ELF-1 (cell line): ENCODE measurements around the gene SLC22A23.
A peak's percentile ranks its signal among the peaks of the same experiment; 100 is the strongest.

Experiments
- DNase-seq: peaks from one replicate; pipeline ENCODE4 v3.0.0-alpha.2; 2016; ENCODE audit warnings: low read depth, low spot score

The SLC22A23 gene, protein sequence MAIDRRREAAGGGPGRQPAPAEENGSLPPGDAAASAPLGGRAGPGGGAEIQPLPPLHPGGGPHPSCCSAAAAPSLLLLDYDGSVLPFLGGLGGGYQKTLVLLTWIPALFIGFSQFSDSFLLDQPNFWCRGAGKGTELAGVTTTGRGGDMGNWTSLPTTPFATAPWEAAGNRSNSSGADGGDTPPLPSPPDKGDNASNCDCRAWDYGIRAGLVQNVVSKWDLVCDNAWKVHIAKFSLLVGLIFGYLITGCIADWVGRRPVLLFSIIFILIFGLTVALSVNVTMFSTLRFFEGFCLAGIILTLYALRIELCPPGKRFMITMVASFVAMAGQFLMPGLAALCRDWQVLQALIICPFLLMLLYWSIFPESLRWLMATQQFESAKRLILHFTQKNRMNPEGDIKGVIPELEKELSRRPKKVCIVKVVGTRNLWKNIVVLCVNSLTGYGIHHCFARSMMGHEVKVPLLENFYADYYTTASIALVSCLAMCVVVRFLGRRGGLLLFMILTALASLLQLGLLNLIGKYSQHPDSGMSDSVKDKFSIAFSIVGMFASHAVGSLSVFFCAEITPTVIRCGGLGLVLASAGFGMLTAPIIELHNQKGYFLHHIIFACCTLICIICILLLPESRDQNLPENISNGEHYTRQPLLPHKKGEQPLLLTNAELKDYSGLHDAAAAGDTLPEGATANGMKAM

DNA sequence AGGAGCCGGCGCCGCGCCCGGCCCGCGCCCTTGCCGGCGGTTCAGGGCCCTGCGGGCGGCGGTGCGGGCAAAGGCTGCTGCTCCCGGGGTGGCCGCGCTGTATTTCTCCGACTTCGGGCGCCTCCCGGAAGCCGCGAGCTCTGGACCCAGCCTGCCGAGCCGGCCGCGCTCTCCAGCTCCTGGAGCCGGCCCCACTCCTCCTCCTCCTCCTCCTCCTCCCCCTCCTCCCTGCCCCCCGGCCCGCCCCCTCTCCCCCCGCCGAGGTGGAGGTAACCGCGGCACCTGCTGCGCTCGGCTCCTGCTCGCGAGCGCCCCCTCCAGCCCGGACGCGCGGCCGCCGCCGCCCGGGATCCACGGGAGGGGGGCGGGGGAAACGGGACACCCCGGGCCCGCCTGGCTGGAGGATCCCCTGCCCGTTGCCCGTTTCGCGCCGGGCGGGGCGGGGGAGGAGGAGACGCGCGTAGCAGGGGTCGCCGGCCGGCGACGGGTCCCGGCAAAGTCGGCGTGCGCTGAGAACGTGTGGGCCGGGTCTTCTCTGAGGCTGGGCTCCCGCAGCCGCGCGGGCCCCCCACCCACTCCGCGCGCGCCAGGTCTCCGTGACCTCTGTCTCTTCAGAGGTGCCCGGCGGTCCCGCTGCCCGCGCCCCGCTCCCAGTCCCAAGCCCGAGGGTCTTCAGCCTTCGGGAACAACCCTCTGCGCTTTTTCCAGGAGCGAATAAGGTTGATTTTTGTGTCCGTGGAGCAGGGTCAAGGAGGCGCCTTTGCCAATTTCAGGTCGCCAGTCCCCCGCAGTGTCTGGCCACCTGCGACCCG lies at the start of gene SLC22A23:
TSS of gene SLC22A23 (minus strand) at position 153 of the 812 bp plus-strand sequence. CDS start 491 bp downstream, outside the sequence.
- peak; percentile 80 for DNase-seq

DNA sequence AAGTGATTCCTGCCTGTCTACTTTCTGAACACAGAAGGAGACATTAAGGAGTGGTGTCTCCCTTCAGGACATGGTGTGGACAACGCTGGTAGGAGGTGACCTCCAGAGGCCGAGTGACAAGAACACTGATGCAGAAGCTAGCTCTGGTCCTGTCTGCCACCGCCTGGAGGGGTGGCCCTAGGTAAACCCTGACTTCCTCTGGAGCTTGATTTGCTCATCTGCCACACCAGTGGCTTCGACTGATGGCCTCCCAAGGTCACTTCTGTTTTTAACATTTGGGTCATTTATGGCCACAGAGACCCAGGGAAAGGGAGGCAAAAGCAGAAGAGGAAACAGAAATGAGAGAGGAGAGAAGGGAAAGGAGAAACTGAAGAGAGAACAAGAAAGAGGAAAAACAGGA lies 49.4 kb upstream of the SLC22A23 start:
- DNase-seq, result no peak

DNA sequence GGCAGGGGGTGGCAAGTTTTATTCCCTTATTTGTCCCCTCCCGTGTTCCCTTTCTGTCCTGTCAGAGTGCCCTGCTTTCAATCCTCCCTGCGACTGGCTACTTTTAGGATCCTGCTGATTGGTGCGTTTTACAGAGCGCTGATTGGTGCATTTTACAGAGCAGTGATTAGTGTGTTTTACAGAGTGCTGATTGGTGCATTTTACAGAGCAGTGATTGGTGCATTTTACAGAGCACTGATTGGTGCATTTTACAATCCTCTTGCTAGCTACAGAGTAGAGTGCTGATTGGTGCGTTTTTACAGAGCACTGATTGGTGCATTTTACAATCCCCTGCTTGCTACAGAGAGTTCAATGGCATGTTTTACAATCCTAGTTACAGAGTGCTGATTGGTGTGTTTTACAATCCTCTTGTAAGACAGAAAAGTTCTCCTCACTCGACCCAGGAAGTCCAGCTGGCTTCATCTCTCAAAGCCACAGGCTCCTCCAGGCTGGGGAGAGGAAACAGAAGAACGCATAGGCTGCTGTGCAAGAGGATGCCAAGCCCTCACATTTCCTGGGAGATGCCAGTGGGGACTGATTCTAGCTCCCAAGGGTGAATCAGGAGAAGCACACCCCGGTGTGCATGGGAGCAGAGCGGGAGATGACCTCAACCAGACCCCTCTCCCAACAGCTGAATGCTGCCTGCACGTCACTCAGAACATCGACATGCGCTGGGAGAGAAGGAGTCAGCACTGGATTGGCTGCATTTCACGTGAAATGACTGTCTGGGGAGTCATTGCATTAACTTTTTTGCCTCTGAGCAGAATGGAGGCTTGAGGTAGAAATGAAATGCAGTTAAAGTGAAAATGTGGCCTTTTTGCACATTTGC lies 48.3 kb upstream of the SLC22A23 start:
- no peak for DNase-seq

DNA sequence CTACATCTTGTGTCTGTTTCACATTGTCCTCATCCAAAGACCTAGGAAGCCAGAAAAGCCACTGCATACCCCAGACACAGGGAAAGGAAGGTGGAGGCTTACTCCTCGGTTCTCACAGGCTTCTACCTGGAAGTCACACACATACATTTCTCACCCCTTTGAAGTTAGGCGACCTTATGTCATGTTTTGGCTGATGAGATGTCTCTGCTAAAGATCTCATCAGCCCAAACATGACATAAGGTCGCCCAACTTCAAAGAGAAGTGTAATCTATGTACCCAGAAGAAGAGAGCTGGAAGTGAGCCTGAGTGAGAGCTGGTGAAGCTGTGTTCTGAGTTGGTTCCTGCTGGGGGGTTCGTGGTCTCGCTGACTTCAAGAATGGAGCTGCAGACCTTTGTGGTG lies 47.5 kb upstream of the SLC22A23 start:
- no peak for DNase-seq

- no peak for DNase-seq
These were observed 45.1 kb upstream of the SLC22A23 start for GRCh38 chr6:3501826-3502500.

- no peak for DNase-seq
These were observed 43.6 kb upstream of the SLC22A23 start for GRCh38 chr6:3500262-3501014.

DNA sequence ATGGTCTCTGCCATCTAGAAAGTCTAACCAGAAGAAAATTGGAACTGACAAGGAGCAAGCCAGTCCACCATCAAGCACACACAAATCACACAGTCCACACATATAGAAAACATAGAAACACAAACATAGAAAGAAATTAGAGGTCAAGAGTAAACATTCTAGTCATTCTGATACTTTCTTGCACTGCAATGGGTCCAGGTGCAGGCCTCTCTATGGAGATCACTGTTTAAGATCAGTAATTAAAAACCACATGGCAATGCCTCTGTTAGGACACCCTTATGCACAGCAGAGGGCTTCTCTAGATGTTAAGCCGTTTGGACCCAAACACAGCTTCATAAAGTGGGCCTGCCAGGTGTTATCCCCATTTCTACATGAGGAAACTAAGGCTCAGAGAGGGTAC lies 42.8 kb upstream of the SLC22A23 start:
- DNase-seq, result no peak

- no peak for DNase-seq
These were observed 39.5 kb upstream of the SLC22A23 start for GRCh38 chr6:3496395-3496794.

- DNase-seq, result no peak
These were observed 37.7 kb upstream of the SLC22A23 start for GRCh38 chr6:3494391-3495100.

DNA sequence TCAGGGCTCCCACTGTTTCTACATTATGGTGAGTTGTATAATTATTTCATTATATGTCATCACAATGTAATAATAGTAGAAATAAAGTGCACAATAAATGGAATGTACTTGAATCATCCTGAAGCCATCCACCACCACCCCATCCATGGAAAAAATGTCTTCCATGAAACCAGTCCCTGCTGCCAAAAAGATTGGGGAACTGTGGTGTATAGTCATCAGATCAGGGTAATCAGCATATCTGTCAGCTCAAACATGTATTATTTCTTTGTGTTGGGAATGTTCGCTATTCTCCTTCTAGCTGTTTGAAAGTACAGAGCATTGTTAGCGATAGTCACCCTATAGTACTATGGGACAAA lies 33.8 kb upstream of the SLC22A23 start:
- no peak for DNase-seq

DNA sequence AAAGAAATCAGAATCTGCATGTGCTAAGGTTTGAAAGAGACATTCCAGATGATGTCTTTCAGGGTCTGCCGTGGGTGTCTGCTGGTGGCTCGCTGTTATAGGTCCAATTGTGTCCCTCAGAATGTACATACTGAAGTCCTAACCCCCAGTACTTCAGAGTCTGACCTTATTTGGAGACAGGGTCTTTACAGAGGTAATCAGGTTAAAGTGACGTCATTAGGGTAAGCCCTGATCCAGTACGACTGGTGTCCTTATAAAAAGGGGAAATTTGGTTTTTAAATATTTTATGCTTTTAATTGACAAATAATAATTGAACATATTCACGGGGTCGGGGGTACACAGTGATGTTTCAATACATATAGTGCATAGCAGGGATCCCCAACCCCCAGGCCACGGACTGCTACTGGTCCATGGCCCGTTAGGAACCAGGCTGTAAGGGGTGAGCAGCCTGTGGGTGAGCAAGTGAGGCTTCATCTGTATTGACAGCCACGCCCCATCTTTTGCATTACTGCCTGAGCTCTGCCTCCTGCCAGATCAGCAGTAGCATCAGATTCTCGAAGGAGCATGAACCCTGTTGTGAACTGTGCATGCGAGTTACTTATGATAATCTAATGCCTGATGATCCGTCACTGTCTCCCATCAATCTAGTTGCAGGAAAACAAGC lies 33.2 kb upstream of the SLC22A23 start:
- DNase-seq, result no peak

DNA sequence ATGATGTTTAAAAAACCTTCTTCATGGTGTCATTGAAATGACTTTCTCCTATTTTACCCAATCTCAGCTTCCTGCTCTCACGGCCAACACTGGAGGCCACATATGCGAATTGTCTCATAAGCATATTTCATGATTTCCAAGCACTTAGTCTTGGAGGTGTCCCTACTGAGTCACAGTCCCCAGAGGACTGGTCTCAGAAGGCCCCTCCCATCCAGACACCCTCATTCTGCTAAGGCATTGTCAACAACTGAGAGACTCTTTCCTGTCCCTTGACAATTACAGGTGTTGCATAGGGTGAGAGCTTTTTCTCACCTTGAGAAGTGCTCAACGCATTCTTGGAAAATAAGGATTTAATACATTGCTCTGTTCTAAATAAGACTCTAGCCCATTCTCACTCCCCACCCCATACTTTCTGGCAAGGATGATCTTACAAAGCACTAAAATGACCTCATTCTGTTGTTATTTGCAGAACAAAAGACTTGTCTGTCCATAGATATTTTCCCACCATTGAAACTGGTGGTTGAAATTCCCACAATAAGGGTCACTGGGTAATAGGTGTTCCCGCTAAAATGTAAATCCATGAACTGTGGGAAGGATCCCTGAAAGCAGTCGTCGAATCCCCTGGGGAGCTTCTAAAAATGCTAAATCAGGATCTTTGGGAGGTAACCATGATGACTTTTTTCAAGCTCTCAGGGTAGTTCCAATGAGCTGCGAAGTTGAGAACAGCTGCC lies 32.3 kb upstream of the SLC22A23 start:
- peak; percentile 57 for DNase-seq

GRCh38 chr6:3484946-3485345 lies 28.1 kb upstream of the SLC22A23 start:
- DNase-seq, result no peak

DNA sequence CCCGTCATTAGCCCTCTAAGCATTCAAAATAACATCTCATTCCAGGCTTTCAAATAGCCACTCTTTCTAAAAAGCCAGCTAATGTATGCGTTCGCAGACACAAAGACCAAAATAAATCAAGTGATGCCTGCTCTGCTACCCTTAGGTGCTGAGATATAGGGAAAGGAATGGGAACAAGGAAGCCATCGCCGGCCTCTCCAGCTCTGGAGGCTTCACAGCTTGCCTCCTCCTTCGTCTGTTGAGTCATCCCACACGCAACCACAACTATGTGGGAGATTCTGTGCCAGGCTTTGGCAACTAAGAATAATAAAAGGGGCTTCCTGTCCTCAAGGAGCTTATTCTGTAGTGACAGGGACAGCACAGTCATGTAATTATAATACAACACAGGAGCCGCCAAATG lies 27.3 kb upstream of the SLC22A23 start:
- no peak for DNase-seq

DNA sequence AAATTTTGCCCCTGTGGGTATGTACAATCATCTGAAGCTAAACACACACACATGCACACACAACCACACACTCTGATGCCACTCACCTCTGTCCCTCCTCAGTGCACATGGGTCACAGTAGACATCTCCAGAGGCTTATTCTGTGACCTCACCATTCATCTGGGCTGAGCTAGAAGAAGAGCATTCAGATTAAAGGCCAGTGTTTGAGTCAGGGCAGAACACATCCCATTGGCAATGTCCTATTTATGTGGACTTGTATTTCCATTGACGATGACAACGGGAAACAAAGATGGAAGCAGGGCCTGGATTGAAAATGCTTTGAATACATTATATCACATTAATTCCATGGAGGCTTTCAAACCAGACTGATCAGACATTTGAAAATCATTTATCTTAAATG lies 26.8 kb upstream of the SLC22A23 start:
- no peak for DNase-seq

- no peak for DNase-seq
These were observed 26.0 kb upstream of the SLC22A23 start for GRCh38 chr6:3482869-3483268.

DNA sequence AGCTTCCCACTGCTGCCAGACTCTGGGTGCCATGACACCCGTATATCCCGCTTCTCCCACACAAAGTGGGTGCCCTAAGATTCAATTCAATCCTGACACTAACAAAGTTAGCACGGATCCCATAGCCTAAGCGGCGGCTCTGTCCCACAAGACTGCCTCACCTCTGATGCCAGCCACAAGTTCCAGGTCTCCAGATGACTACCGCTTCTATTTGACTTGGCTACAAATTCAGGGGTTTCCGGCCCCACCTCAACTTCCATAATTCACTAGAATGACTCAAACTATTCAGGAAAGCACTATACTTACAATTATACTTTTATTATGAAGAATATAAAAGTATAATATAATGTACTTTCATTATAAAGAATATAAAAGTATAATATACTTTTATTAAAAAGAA lies 24.8 kb upstream of the SLC22A23 start:
- no peak for DNase-seq

- no peak for DNase-seq
These were observed 23.2 kb upstream of the SLC22A23 start for GRCh38 chr6:3480009-3480408.
